Calu3 (cell line): ENCODE results near the gene RAPGEF6. TPM values are rescaled to one million over a fixed set of nuclear protein-coding genes. Genes with fewer than 3 reads are reported as not detected.

Experiments
- BruUV-seq: library from RNA; stranded (reverse); fragments of 400-500 nt; replicated peaks from 2 replicates; lab custom pipeline; 2021; lab: Mats Ljungman, UMichigan
- CTCF ChIA-PET: fragments of 300-600 bp; sonication (Branson Sonifier 250); formaldehyde crosslinking; loops from one replicate; lab custom pipeline; 2022; ENCODE audit warnings: antibody characterized with exemption; lab: Charles Lee
- DNase-seq: peaks from one replicate; pipeline ENCODE4 v3.0.0; 2022
- H3K27ac Mint-ChIP-seq: one replicate; pipeline ENCODE4 v1.8.0; 2022; ENCODE audit warnings: mixed read lengths; ENCODE audit not compliant: unreplicated experiment
- H3K27me3 Mint-ChIP-seq: one replicate; pipeline ENCODE4 v1.8.0; 2022; ENCODE audit warnings: mixed read lengths; ENCODE audit not compliant: unreplicated experiment
- H3K36me3 Mint-ChIP-seq: one replicate; pipeline ENCODE4 v1.8.0; 2022; ENCODE audit warnings: mild to moderate bottlenecking, moderate library complexity, mixed read lengths; ENCODE audit not compliant: insufficient read depth, unreplicated experiment
- H3K4me1 Mint-ChIP-seq: one replicate; pipeline ENCODE4 v1.8.0; 2022; ENCODE audit warnings: mild to moderate bottlenecking, low read depth, mixed read lengths; ENCODE audit not compliant: unreplicated experiment
- H3K4me3 Mint-ChIP-seq: one replicate; pipeline ENCODE4 v1.8.0; 2022; ENCODE audit warnings: mild to moderate bottlenecking, low read depth, moderate library complexity, mixed read lengths; ENCODE audit not compliant: unreplicated experiment
- H3K9me3 Mint-ChIP-seq: one replicate; pipeline ENCODE4 v1.8.0; 2022; ENCODE audit warnings: low read depth, mixed read lengths; ENCODE audit not compliant: unreplicated experiment
- CTCF ChIP-seq: fragments of 200-600 bp; IDR thresholded peaks from one replicate; pipeline ENCODE4 v1.8.0; 2022; ENCODE audit warnings: antibody characterized with exemption; ENCODE audit not compliant: unreplicated experiment
- intact Hi-C: fragments of 100-400 bp; cut with micrococcal nuclease; formaldehyde crosslinking; loops from one replicate; pipeline ENCODE4 v1.10.0; 2022; ENCODE audit not compliant: unreplicated experiment
- total RNA-seq: library from RNA; stranded (reverse); gene quantifications from 2 replicates; pipeline ENCODE4 v1.2.3, GENCODE V29; 2022

Gene RAPGEF6
- total RNA-seq, 1 experiment from 2014 or later: 27.3 TPM

GRCh38 chr5:131532031-131532640 lies 102.9 kb downstream of the RAPGEF6 start:
- intact Hi-C loops: no loop called here
- TF ChIP-seq CTCF: no peak
- Mint-ChIP-seq H3K27me3 (no peaks in the 10 kb centered on the region), H3K9me3 (no peaks in the 10 kb centered on the region), H3K27ac (no peak overlapping the region), H3K4me3 (no peak overlapping the region), H3K36me3 (no peaks in the 10 kb centered on the region), H3K4me1 (peaks cover 11% of the 10 kb centered on the region)
- no peak for DNase-seq
- CTCF ChIA-PET: interaction anchor here (0.7 kb wide), 2 partner anchors 19 to 210 kb away, joined by 3 read pairs; no protein-coding TSS in a partner anchor
- no TSS peak for BruUV-seq

GRCh38 chr5:131530706-131531331 lies 104.2 kb downstream of the RAPGEF6 start:
- Mint-ChIP-seq H3K27me3 (no peaks in the 10 kb centered on the region), H3K27ac (no peak overlapping the region), H3K36me3 (no peaks in the 10 kb centered on the region), H3K4me1 (peaks cover 11% of the 10 kb centered on the region), H3K4me3 (no peak overlapping the region), H3K9me3 (no peaks in the 10 kb centered on the region)
- intact Hi-C loops: no loop called here
- CTCF ChIA-PET: interaction anchor here (0.6 kb wide), 1 partner anchor 685 kb away, joined by 9 read pairs; no protein-coding TSS in a partner anchor
- no peak for TF ChIP-seq CTCF
- no TSS peak for BruUV-seq
- no peak for DNase-seq

- BruUV-seq: no TSS peak
- Mint-ChIP-seq H3K36me3 (no peaks in the 10 kb centered on the region), H3K4me3 (no peak overlapping the region), H3K9me3 (no peaks in the 10 kb centered on the region), H3K4me1 (peaks cover 11% of the 10 kb centered on the region), H3K27me3 (no peaks in the 10 kb centered on the region), H3K27ac (peak overlapping the region; percentile 3)
- CTCF ChIA-PET: interaction anchor here (0.6 to 0.9 kb wide), 3 partner anchors 9 to 118 kb away, joined by 4 read pairs; no protein-coding TSS in a partner anchor
- TF ChIP-seq CTCF: no peak
- intact Hi-C loops: no loop called here
- no peak for DNase-seq
Observed at GRCh38 chr5:131528682-131529081, 106.3 kb downstream of the RAPGEF6 start.

- TF ChIP-seq CTCF: no peak
- H3K36me3 Mint-ChIP-seq: no peaks in the 10 kb centered on the region
- peaks cover 11% of the 10 kb centered on the region for H3K4me1 Mint-ChIP-seq
- no peak overlapping the region for H3K4me3 Mint-ChIP-seq
- no peak overlapping the region for H3K27ac Mint-ChIP-seq
- no peaks in the 10 kb centered on the region for H3K27me3 Mint-ChIP-seq
- intact Hi-C loops: no loop called here
- DNase-seq: no peak
- no peaks in the 10 kb centered on the region for H3K9me3 Mint-ChIP-seq
- no TSS peak for BruUV-seq
- CTCF ChIA-PET: no interaction called here
Observed at GRCh38 chr5:131525805-131526204, 109.2 kb downstream of the RAPGEF6 start.
